ENCODE measurements around the gene NTN1. TPM values are rescaled to one million over a fixed set of nuclear protein-coding genes. Genes with fewer than 3 reads are reported as not detected.

Gene NTN1
- total RNA-seq, 5 donors from 2014 or later (not counting 1 experiment from before 2014, with no cell fraction given) = 0.07 to 0.15 (median 0.12) TPM; not detected in 1

GRCh38 chr17:9011001-9011400 is 10.3 kb upstream of the NTN1 start:
- Histone ChIP-seq H3K36me3 (ENCODE audit: control insufficient read depth in 2 of 2, extremely low read depth in 1 of 2, insufficient read depth in 1 of 2, low read length in 1 of 2) (no peaks in the 10 kb centered on the region), H3K9me3 (no peaks in the 10 kb centered on the region), H3K4me3 (ENCODE audit: control insufficient read depth in 1 of 2, extremely low read depth in 1 of 2, low read length in 1 of 2) (no peak overlapping the region), H3K4me1 (ENCODE audit: control insufficient read depth in 1 of 2, extremely low read depth in 1 of 2, insufficient read depth in 2 of 2, low read length in 2 of 2) (no peaks in the 10 kb centered on the region), H3K27me3 (replicated peaks in 1 of 2; ENCODE audit: control insufficient read depth in 2 of 2, extremely low read depth in 1 of 2, insufficient read depth in 2 of 2, low read length in 1 of 2) (peaks cover 8 to 46% of the 10 kb centered on the region in 2 experiments), H3K27ac (ENCODE audit: low read length) (no peak overlapping the region)
- no peak for ATAC-seq (replicated peaks in 1 of 4)
- DNase-seq = no peak
- WGBS (ENCODE audit: insufficient coverage) = 90% methylated on average over 5 of the region's 7 CpGs
- Mint-ChIP-seq H3K4me1 (no peaks in the 10 kb centered on the region), H3K27ac (no peak overlapping the region), H3K36me3 (peaks cover 3% of the 10 kb centered on the region), H3K4me3 (no peak overlapping the region), H3K27me3 (peaks cover 49 to 69% of the 10 kb centered on the region in 2 donors), H3K9me3 (peaks cover 0 to 2% (median 0%) of the 10 kb centered on the region in 3 donors)
- CTCF ChIA-PET = no interaction called here
- POLR2A ChIA-PET = no interaction called here

GRCh38 chr17:9016941-9017552 is 4.3 kb upstream of the NTN1 start:
- WGBS (ENCODE audit: insufficient coverage) = 32% methylated on average over 2 of the region's 3 CpGs

GRCh38 chr17:9018726-9019125 is 2.6 kb upstream of the NTN1 start:
- Histone ChIP-seq H3K4me1 (ENCODE audit: control insufficient read depth in 1 of 2, extremely low read depth in 1 of 2, insufficient read depth in 2 of 2, low read length in 2 of 2) (peaks cover 5 to 27% of the 10 kb centered on the region in 2 experiments), H3K36me3 (ENCODE audit: control insufficient read depth in 2 of 2, extremely low read depth in 1 of 2, insufficient read depth in 1 of 2, low read length in 1 of 2) (no peaks in the 10 kb centered on the region), H3K27me3 (replicated peaks in 1 of 2; ENCODE audit: control insufficient read depth in 2 of 2, extremely low read depth in 1 of 2, insufficient read depth in 2 of 2, low read length in 1 of 2) (peaks cover 3 to 61% of the 10 kb centered on the region in 2 experiments), H3K9me3 (no peaks in the 10 kb centered on the region), H3K4me3 (ENCODE audit: control insufficient read depth in 1 of 2, extremely low read depth in 1 of 2, low read length in 1 of 2) (no peak overlapping the region), H3K27ac (ENCODE audit: low read length) (no peak overlapping the region)
- H3K27ac Mint-ChIP-seq = no peak overlapping the region
- no peak for DNase-seq
- peaks cover 31 to 44% of the 10 kb centered on the region in 2 donors for H3K27me3 Mint-ChIP-seq
- ChIA-PET CTCF (interaction anchor here in 1 of 2 donors (0.7 kb wide), 1 partner anchor 362 kb away, joined by 4 read pairs; no protein-coding TSS in a partner anchor), POLR2A (interaction anchor here in 1 of 2 donors (0.6 kb wide), 1 partner anchor 688 kb away, joined by 7 read pairs; no protein-coding TSS in a partner anchor)
- H3K36me3 Mint-ChIP-seq = no peaks in the 10 kb centered on the region
- H3K4me1 Mint-ChIP-seq = peaks cover 6 to 15% (median 7%) of the 10 kb centered on the region in 3 donors
- H3K9me3 Mint-ChIP-seq = no peaks in the 10 kb centered on the region
- no peak for ATAC-seq (replicated peaks in 1 of 4)
- H3K4me3 Mint-ChIP-seq = no peak overlapping the region
- no CpG with 5 or more reads among the region's 4 CpGs for WGBS (ENCODE audit: insufficient coverage)

More at GRCh38 chr17:9016941-9017552, 4.3 kb upstream of the NTN1 start:
- POLR2A ChIA-PET = no interaction called here
- Histone ChIP-seq H3K4me1 (ENCODE audit: control insufficient read depth in 1 of 2, extremely low read depth in 1 of 2, insufficient read depth in 2 of 2, low read length in 2 of 2) (peaks cover 0 to 13% of the 10 kb centered on the region in 2 experiments), H3K4me3 (ENCODE audit: control insufficient read depth in 1 of 2, extremely low read depth in 1 of 2, low read length in 1 of 2) (no peak overlapping the region), H3K27me3 (replicated peaks in 1 of 2; ENCODE audit: control insufficient read depth in 2 of 2, extremely low read depth in 1 of 2, insufficient read depth in 2 of 2, low read length in 1 of 2) (peaks cover 0 to 48% of the 10 kb centered on the region in 2 experiments), H3K9me3 (no peaks in the 10 kb centered on the region), H3K27ac (ENCODE audit: low read length) (no peak overlapping the region), H3K36me3 (ENCODE audit: control insufficient read depth in 2 of 2, extremely low read depth in 1 of 2, insufficient read depth in 1 of 2, low read length in 1 of 2) (no peaks in the 10 kb centered on the region)
- H3K9me3 Mint-ChIP-seq = no peaks in the 10 kb centered on the region
- ATAC-seq (replicated peaks in 1 of 4) (no peak), DNase-seq (no peak)
- H3K36me3 Mint-ChIP-seq = no peaks in the 10 kb centered on the region
- no peak overlapping the region for H3K27ac Mint-ChIP-seq
- CTCF ChIA-PET = no interaction called here
- H3K27me3 Mint-ChIP-seq = peaks cover 32 to 46% of the 10 kb centered on the region in 2 donors
- no peak overlapping the region for H3K4me3 Mint-ChIP-seq
- peaks cover 0 to 6% (median 0%) of the 10 kb centered on the region in 3 donors for H3K4me1 Mint-ChIP-seq

GRCh38 chr17:9020096-9020823 is 1.1 kb upstream of the NTN1 start:
- H3K27ac ChIP-seq (ENCODE audit: low read length) = no peak overlapping the region
- no peaks in the 10 kb centered on the region for H3K36me3 Mint-ChIP-seq
- peaks cover 44 to 51% of the 10 kb centered on the region in 2 donors for H3K27me3 Mint-ChIP-seq
- H3K4me3 ChIP-seq (ENCODE audit: control insufficient read depth in 1 of 2, extremely low read depth in 1 of 2, low read length in 1 of 2) = peak overlapping the region; percentile 36 to 62
- WGBS (ENCODE audit: insufficient coverage) = 56% methylated on average over 14 of the region's 20 CpGs
- DNase-seq (no peak), ATAC-seq (replicated peaks in 1 of 4) (no peak)
- H3K4me3 Mint-ChIP-seq = peak overlapping the region; percentile 63 to 96 (median 64)
- no peaks in the 10 kb centered on the region for H3K9me3 ChIP-seq
- H3K4me1 ChIP-seq (ENCODE audit: control insufficient read depth in 1 of 2, extremely low read depth in 1 of 2, insufficient read depth in 2 of 2, low read length in 2 of 2) = peaks cover 5 to 27% of the 10 kb centered on the region in 2 experiments
- H3K36me3 ChIP-seq (ENCODE audit: control insufficient read depth in 2 of 2, extremely low read depth in 1 of 2, insufficient read depth in 1 of 2, low read length in 1 of 2) = no peaks in the 10 kb centered on the region
- CTCF ChIA-PET = no interaction called here
- no peaks in the 10 kb centered on the region for H3K9me3 Mint-ChIP-seq
- POLR2A ChIA-PET = no interaction called here
- H3K27me3 ChIP-seq (replicated peaks in 1 of 2; ENCODE audit: control insufficient read depth in 2 of 2, extremely low read depth in 1 of 2, insufficient read depth in 2 of 2, low read length in 1 of 2) = peaks cover 13 to 59% of the 10 kb centered on the region in 2 experiments
- peaks cover 8 to 27% (median 14%) of the 10 kb centered on the region in 3 donors for H3K4me1 Mint-ChIP-seq
- H3K27ac Mint-ChIP-seq = no peak overlapping the region

- no peaks in the 10 kb centered on the region for H3K9me3 Mint-ChIP-seq
- no peaks in the 10 kb centered on the region for H3K36me3 Mint-ChIP-seq
- ATAC-seq (replicated peaks in 1 of 4) = no peak
- peaks cover 45 to 51% of the 10 kb centered on the region in 2 donors for H3K27me3 Mint-ChIP-seq
- no peak overlapping the region for H3K27ac Mint-ChIP-seq
- H3K4me3 ChIP-seq (ENCODE audit: control insufficient read depth in 1 of 2, extremely low read depth in 1 of 2, low read length in 1 of 2) = peak overlapping the region; percentile 36 to 62
- H3K27ac ChIP-seq (ENCODE audit: low read length) = no peak overlapping the region
- H3K27me3 ChIP-seq (replicated peaks in 1 of 2; ENCODE audit: control insufficient read depth in 2 of 2, extremely low read depth in 1 of 2, insufficient read depth in 2 of 2, low read length in 1 of 2) = peaks cover 13 to 55% of the 10 kb centered on the region in 2 experiments
- no peaks in the 10 kb centered on the region for H3K9me3 ChIP-seq
- peaks cover 5 to 27% of the 10 kb centered on the region in 2 experiments for H3K4me1 ChIP-seq (ENCODE audit: control insufficient read depth in 1 of 2, extremely low read depth in 1 of 2, insufficient read depth in 2 of 2, low read length in 2 of 2)
- POLR2A ChIA-PET = no interaction called here
- no peaks in the 10 kb centered on the region for H3K36me3 ChIP-seq (ENCODE audit: control insufficient read depth in 2 of 2, extremely low read depth in 1 of 2, insufficient read depth in 1 of 2, low read length in 1 of 2)
- DNase-seq = no peak
- CTCF ChIA-PET = no interaction called here
- H3K4me3 Mint-ChIP-seq = peak overlapping the region; percentile 63 to 96 (median 64)
- peaks cover 8 to 27% (median 14%) of the 10 kb centered on the region in 3 donors for H3K4me1 Mint-ChIP-seq
- 0% methylated on average over 5 of the region's 25 CpGs for WGBS (ENCODE audit: insufficient coverage)
Observed at GRCh38 chr17:9020824-9021157, 519 bp upstream of the NTN1 start.

- peak in 4 of 35 experiments; percentile 6 to 16 (median 10) for DNase-seq
- ChIA-PET POLR2A (no interaction called here), CTCF (no interaction called here)
- Mint-ChIP-seq H3K4me1 (peaks cover 8 to 27% (median 14%) of the 10 kb centered on the region in 3 donors), H3K4me3 (peak overlapping the region; percentile 79 to 96 (median 92)), H3K27me3 (peaks cover 55 to 60% of the 10 kb centered on the region in 2 donors), H3K27ac (no peak overlapping the region), H3K36me3 (no peaks in the 10 kb centered on the region), H3K9me3 (no peaks in the 10 kb centered on the region)
- H3K9me3 ChIP-seq = no peaks in the 10 kb centered on the region
- H3K27ac ChIP-seq (ENCODE audit: low read length) = no peak overlapping the region
- H3K4me3 ChIP-seq (ENCODE audit: control insufficient read depth in 1 of 2, extremely low read depth in 1 of 2, low read length in 1 of 2) = peak overlapping the region; percentile 40 to 76
- H3K4me1 ChIP-seq (ENCODE audit: control insufficient read depth in 1 of 2, extremely low read depth in 1 of 2, insufficient read depth in 2 of 2, low read length in 2 of 2) = peaks cover 5 to 27% of the 10 kb centered on the region in 2 experiments
- peak in 1 of 4 experiments; percentile 25 for ATAC-seq (replicated peaks in 1 of 4)
- no peaks in the 10 kb centered on the region for H3K36me3 ChIP-seq (ENCODE audit: control insufficient read depth in 2 of 2, extremely low read depth in 1 of 2, insufficient read depth in 1 of 2, low read length in 1 of 2)
- WGBS (ENCODE audit: insufficient coverage) = 1% methylated on average over 79 of the region's 79 CpGs
- H3K27me3 ChIP-seq (replicated peaks in 1 of 2; ENCODE audit: control insufficient read depth in 2 of 2, extremely low read depth in 1 of 2, insufficient read depth in 2 of 2, low read length in 1 of 2) = peaks cover 13 to 57% of the 10 kb centered on the region in 2 experiments
Observed at GRCh38 chr17:9021992-9022572, 772 bp downstream of the NTN1 start.

All from T-cell (primary cell).